Neuronal stem cell (in vitro differentiated cells): ENCODE data around the gene DHH.

Source experiments
- DNase-seq: peaks from one replicate; pipeline ENCODE4 v3.0.0-alpha.2; 2013; ENCODE audit warnings: low spot score
- H2AFZ ChIP-seq: one replicate; pipeline ENCODE4 v1.6.1; 2013; ENCODE audit warnings: mild to moderate bottlenecking, low read length, inconsistent platforms
- H2AK5ac ChIP-seq: 2 replicates; pipeline ENCODE4 v1.6.1; 2013; ENCODE audit warnings: low read depth, mild to moderate bottlenecking, inconsistent platforms, low read length, moderate library complexity, mixed read lengths
- H2BK120ac ChIP-seq: 2 replicates; pipeline ENCODE4 v1.6.1; 2013; ENCODE audit warnings: low read depth, mild to moderate bottlenecking, inconsistent platforms, low read length, moderate library complexity, mixed read lengths
- H2BK12ac ChIP-seq: one replicate; pipeline ENCODE4 v1.6.1; 2013; ENCODE audit warnings: low read length, inconsistent platforms
- H2BK15ac ChIP-seq: 2 replicates; pipeline ENCODE4 v1.6.1; 2013; ENCODE audit warnings: mild to moderate bottlenecking, low read length, inconsistent platforms, mixed read lengths
- H2BK5ac ChIP-seq: one replicate; pipeline ENCODE4 v1.6.1; 2013; ENCODE audit warnings: inconsistent platforms, mild to moderate bottlenecking, low read length, moderate library complexity
- H3K14ac ChIP-seq: one replicate; pipeline ENCODE4 v1.6.1; 2013; ENCODE audit warnings: low read length, inconsistent platforms
- H3K18ac ChIP-seq: 2 replicates; pipeline ENCODE4 v1.6.1; 2013; ENCODE audit warnings: low read length, inconsistent platforms
- H3K23ac ChIP-seq: 2 replicates; pipeline ENCODE4 v1.6.1; 2013; ENCODE audit warnings: low read depth, mild to moderate bottlenecking, mixed read lengths, low read length, inconsistent platforms; ENCODE audit not compliant: poor library complexity
- H3K27ac ChIP-seq: replicated peaks from 3 replicates; pipeline ENCODE4 v1.5.1; 2013; ENCODE audit warnings: low read length, inconsistent platforms
- H3K27me3 ChIP-seq, 3 experiments: 2 replicates each; pipeline ENCODE4 v1.6.1; 2013; ENCODE audit warnings: low read length in 3 of 3, mild to moderate bottlenecking in 2 of 3, inconsistent platforms in 1 of 3, low read depth in 1 of 3, mixed read lengths in 1 of 3, moderate library complexity in 1 of 3; ENCODE audit not compliant: control insufficient read depth in 3 of 3, insufficient read depth in 3 of 3
- H3K36me3 ChIP-seq, 2 donors: replicated peaks in 1 of 2; 2 replicates each; pipeline ENCODE4 v1.6.1; 2013; ENCODE audit warnings: low read length in 2 of 2; ENCODE audit not compliant: control insufficient read depth in 2 of 2, insufficient read depth in 2 of 2
- H3K4ac ChIP-seq: 2 replicates; pipeline ENCODE4 v1.6.1; 2013; ENCODE audit warnings: inconsistent platforms, mild to moderate bottlenecking, low read length, moderate library complexity
- H3K4me1 ChIP-seq, 2 donors: 1 replicate in 1 of 2; 2 replicates in 1 of 2; pipeline ENCODE4 v1.6.1; 2013; ENCODE audit warnings: low read length in 2 of 2, low read depth in 1 of 2; ENCODE audit not compliant: control insufficient read depth in 2 of 2, insufficient read depth in 1 of 2
- H3K4me2 ChIP-seq: one replicate; pipeline ENCODE4 v1.6.1; 2013; ENCODE audit warnings: mild to moderate bottlenecking, low read length, inconsistent platforms; ENCODE audit not compliant: insufficient read depth, poor library complexity, severe bottlenecking
- H3K4me3 ChIP-seq, 2 donors: 2 replicates each; pipeline ENCODE4 v1.5.1; 2013; ENCODE audit warnings: low read length in 2 of 2, mild to moderate bottlenecking in 2 of 2, inconsistent platforms in 1 of 2, moderate library complexity in 1 of 2
- H3K79me1 ChIP-seq: one replicate; pipeline ENCODE4 v1.6.1; 2013; ENCODE audit warnings: low read depth, mild to moderate bottlenecking, inconsistent platforms, low read length, moderate library complexity
- H3K9ac ChIP-seq: one replicate; pipeline ENCODE4 v1.6.1; 2013; ENCODE audit warnings: mild to moderate bottlenecking, low read depth, low read length, inconsistent platforms; ENCODE audit not compliant: poor library complexity
- H3K9me3 ChIP-seq, 2 donors: replicated peaks in 1 of 2; 2 replicates each; pipeline versions ENCODE3 to v1.6.1; 2013; ENCODE audit warnings: low read length in 2 of 2, mild to moderate bottlenecking in 2 of 2, inconsistent platforms in 1 of 2, low read depth in 1 of 2, mixed read lengths in 1 of 2, moderate library complexity in 1 of 2; ENCODE audit not compliant: control insufficient read depth in 2 of 2, insufficient read depth in 1 of 2
- H4K8ac ChIP-seq: one replicate; pipeline ENCODE4 v1.6.1; 2013; ENCODE audit warnings: low read depth, mild to moderate bottlenecking, inconsistent platforms, low read length, moderate library complexity
- H4K91ac ChIP-seq: one replicate; pipeline ENCODE4 v1.6.1; 2013; ENCODE audit warnings: low read length, low read depth, mild to moderate bottlenecking, inconsistent platforms; ENCODE audit not compliant: poor library complexity
- WGBS, 2 donors: extraction: QIAGEN DNeasy Blood & Tissue Kit; methylation state at CpG; one replicate each; pipeline ENCODE4 v1.1.7; 2013; ENCODE audit warnings: missing lambda C conversion rate in 2 of 2, mixed read lengths in 1 of 2; ENCODE audit not compliant: insufficient read length in 2 of 2, insufficient replicate concordance in 1 of 2; ENCODE audit errors: extremely low coverage in 2 of 2; 5-methylcytosine and 5-hydroxymethylcytosine counted together

DHH gene

GRCh38 chr12:49109641-49110463 is 15.3 kb upstream of the DHH start:
- Histone ChIP-seq H4K8ac (no peak overlapping the region), H3K23ac (peak overlapping the region; percentile 38), H3K79me1 (peaks cover 4% of the 10 kb centered on the region), H3K4me2 (peak overlapping the region; percentile 61), H3K4me1 (peaks cover 6 to 7% of the 10 kb centered on the region in 2 donors), H4K91ac (no peak overlapping the region), H2BK5ac (peak overlapping the region; percentile 69), H3K4ac (no peak overlapping the region), H3K14ac (peak overlapping the region; percentile 92), H2BK12ac (no peak overlapping the region), H3K27ac (peak overlapping the region; percentile 87), H2BK15ac (no peak overlapping the region), H3K27me3 (no peaks in the 10 kb centered on the region), H2AK5ac (peak overlapping the region; percentile 28), H3K18ac (peak overlapping the region; percentile 98), H3K36me3 (peaks cover 11 to 33% of the 10 kb centered on the region in 2 donors), H2AFZ (peak overlapping the region; percentile 89), H3K9me3 (no peaks in the 10 kb centered on the region), H2BK120ac (no peak overlapping the region), H3K9ac (peak overlapping the region; percentile 96), H3K4me3 (peak overlapping the region; percentile 91 to 98)
- DNase-seq, result no peak
- no CpG with 5 or more reads among the region's 33 CpGs for WGBS, 2 donors

GRCh38 chr12:49108958-49109404 is 14.4 kb upstream of the DHH start:
- no peak overlapping the region for H2AFZ ChIP-seq
- no peak overlapping the region for H3K14ac ChIP-seq
- no peak overlapping the region for H3K27ac ChIP-seq
- no peak overlapping the region for H3K4ac ChIP-seq
- H2BK15ac ChIP-seq, result no peak overlapping the region
- no CpG with 5 or more reads among the region's 4 CpGs for WGBS, 2 donors
- no peak overlapping the region for H4K8ac ChIP-seq
- peaks cover 16 to 41% of the 10 kb centered on the region in 2 donors for H3K36me3 ChIP-seq
- H3K9me3 ChIP-seq, result no peaks in the 10 kb centered on the region
- no peak overlapping the region for H3K4me2 ChIP-seq
- H3K79me1 ChIP-seq, result peaks cover 4% of the 10 kb centered on the region
- H3K4me3 ChIP-seq, result peak overlapping the region in 1 of 2 donors; percentile 91
- H2BK12ac ChIP-seq, result no peak overlapping the region
- H4K91ac ChIP-seq, result no peak overlapping the region
- no peaks in the 10 kb centered on the region for H3K27me3 ChIP-seq
- H3K23ac ChIP-seq, result no peak overlapping the region
- H3K18ac ChIP-seq, result no peak overlapping the region
- no peak overlapping the region for H2AK5ac ChIP-seq
- no peak for DNase-seq
- H2BK120ac ChIP-seq, result no peak overlapping the region
- no peak overlapping the region for H3K9ac ChIP-seq
- no peak overlapping the region for H2BK5ac ChIP-seq
- peaks cover 6 to 7% of the 10 kb centered on the region in 2 donors for H3K4me1 ChIP-seq

GRCh38 chr12:49105504-49106084 is 11.0 kb upstream of the DHH start:
- no peak overlapping the region for H4K8ac ChIP-seq
- no peak overlapping the region for H2AK5ac ChIP-seq
- H2AFZ ChIP-seq, result no peak overlapping the region
- peaks cover 39 to 75% of the 10 kb centered on the region in 2 donors for H3K36me3 ChIP-seq
- H4K91ac ChIP-seq, result no peak overlapping the region
- H3K9ac ChIP-seq, result no peak overlapping the region
- no peaks in the 10 kb centered on the region for H3K27me3 ChIP-seq
- H2BK5ac ChIP-seq, result no peak overlapping the region
- DNase-seq, result no peak
- no peak overlapping the region for H3K14ac ChIP-seq
- H3K9me3 ChIP-seq, result no peaks in the 10 kb centered on the region
- H3K4me2 ChIP-seq, result no peak overlapping the region
- H3K4ac ChIP-seq, result no peak overlapping the region
- H2BK15ac ChIP-seq, result no peak overlapping the region
- H3K27ac ChIP-seq, result no peak overlapping the region
- H3K79me1 ChIP-seq, result peaks cover 4% of the 10 kb centered on the region
- WGBS, 2 donors, result no CpG with 5 or more reads among the region's 9 CpGs
- H3K23ac ChIP-seq, result no peak overlapping the region
- H2BK120ac ChIP-seq, result no peak overlapping the region
- H3K4me3 ChIP-seq, result no peak overlapping the region
- no peak overlapping the region for H3K18ac ChIP-seq
- H2BK12ac ChIP-seq, result no peak overlapping the region
- H3K4me1 ChIP-seq, result peaks cover 6 to 7% of the 10 kb centered on the region in 2 donors

GRCh38 chr12:49104822-49105221 is 10.2 kb upstream of the DHH start:
- Histone ChIP-seq H3K27me3 (no peaks in the 10 kb centered on the region), H4K8ac (no peak overlapping the region), H3K4me3 (no peak overlapping the region), H2AFZ (no peak overlapping the region), H3K4me1 (peaks cover 6 to 7% of the 10 kb centered on the region in 2 donors), H4K91ac (no peak overlapping the region), H3K36me3 (peaks cover 44 to 83% of the 10 kb centered on the region in 2 donors), H3K79me1 (no peaks in the 10 kb centered on the region), H2AK5ac (no peak overlapping the region), H3K4ac (no peak overlapping the region), H3K27ac (no peak overlapping the region), H2BK15ac (no peak overlapping the region), H3K23ac (no peak overlapping the region), H3K18ac (no peak overlapping the region), H2BK12ac (no peak overlapping the region), H3K14ac (no peak overlapping the region), H3K4me2 (no peak overlapping the region), H2BK5ac (no peak overlapping the region), H3K9me3 (no peaks in the 10 kb centered on the region), H2BK120ac (no peak overlapping the region), H3K9ac (no peak overlapping the region)
- WGBS, 2 donors, result no CpG with 5 or more reads among the region's 3 CpGs
- no peak for DNase-seq
